HepG2 (cell line): Measurements from ENCODE around the gene CASTOR1. TPM values are rescaled to one million over a fixed set of nuclear protein-coding genes. Genes with fewer than 3 reads are reported as not detected.

ENCODE experiments used
- ATAC-seq: fragments of 200-7000 bp; cut with Tn5 transposase; 3 replicates; pipeline ENCODE4 v1.9.1; 2020; ENCODE audit warnings: mild to moderate bottlenecking, moderate library complexity
- BruUV-seq: library from RNA; stranded (reverse); fragments of 400-500 nt; replicated peaks from 2 replicates; lab custom pipeline; 2021; lab: Mats Ljungman, UMichigan
- CTCF ChIA-PET: fragments of 300-600 bp; formaldehyde crosslinking; extraction: SDS; loops from one replicate; lab custom pipeline; 2021; ENCODE audit warnings: low total read pairs, inconsistent platforms, low intra/inter-chr PET ratio; lab: Yijun Ruan, JAX
- POLR2A ChIA-PET: fragments of 350-600 bp; sonication (Branson Sonifier 250); formaldehyde crosslinking; loops from one replicate; lab custom pipeline; 2020; ENCODE audit warnings: antibody characterized with exemption, inconsistent platforms; lab: Yijun Ruan, JAX
- DNase-seq: peaks from one replicate; pipeline ENCODE4 v3.0.0-alpha.2; 2015; ENCODE audit warnings: low spot score
- FAIRE-seq: peaks from 3 replicates; lab custom pipeline; 2011; peaks lifted over from hg19 to GRCh38; lab: Jason Lieb, UNC
- H2AFZ ChIP-seq: one replicate; pipeline ENCODE4 v1.6.1; 2011; ENCODE audit warnings: low read length, inconsistent platforms
- H3K27ac ChIP-seq: fragments of 300-600 bp; 3 replicates; pipeline ENCODE4 v1.8.0; 2011; ENCODE audit warnings: mixed run types, mild to moderate bottlenecking, mixed read lengths, low read length, inconsistent platforms; ENCODE audit not compliant: insufficient read depth; ENCODE audit errors: extremely low read length
- H3K27me3 ChIP-seq, 2 experiments: fragments of 200-600 bp in 1 of 2; 2 replicates in 1 of 2; 3 replicates in 1 of 2; pipeline versions ENCODE4 v1.6.0 to v1.8.0; 2011; ENCODE audit warnings: low read length in 2 of 2, mild to moderate bottlenecking in 2 of 2, moderate library complexity in 2 of 2, inconsistent platforms in 1 of 2; ENCODE audit not compliant: insufficient read depth in 2 of 2, control insufficient read depth in 1 of 2
- H3K36me3 ChIP-seq, 2 experiments: fragments of 200-600 bp in 1 of 2; replicated peaks in 1 of 2; 2 replicates in 1 of 2; 3 replicates in 1 of 2; pipeline versions ENCODE4 v1.5.1 to v1.8.0; 2011; ENCODE audit warnings: low read length in 2 of 2, inconsistent platforms in 1 of 2; ENCODE audit not compliant: insufficient read depth in 2 of 2, control insufficient read depth in 1 of 2
- H3K4me1 ChIP-seq: 2 replicates; pipeline ENCODE4 v1.5.1; 2012; ENCODE audit warnings: low read length, inconsistent platforms; ENCODE audit not compliant: insufficient read depth
- H3K4me2 ChIP-seq: 2 replicates; pipeline ENCODE4 v1.6.0; 2011; ENCODE audit warnings: low read depth, low read length, inconsistent platforms
- H3K4me3 ChIP-seq, 3 experiments: fragments of 200-600 bp in 1 of 3; sonication (generic), shearing (Covaris generic) in 1 of 3; replicated peaks in 1 of 3; 2 replicates each; pipeline ENCODE4 v1.5.1; 2011 to 2016; ENCODE audit warnings: low read length in 3 of 3, inconsistent platforms in 2 of 3, low read depth in 2 of 3, mild to moderate bottlenecking in 2 of 3, control low read depth in 1 of 3, mixed read lengths in 1 of 3; ENCODE audit not compliant: insufficient read depth in 1 of 3
- H3K79me2 ChIP-seq: one replicate; pipeline ENCODE4 v1.6.1; 2011; ENCODE audit warnings: low read length, inconsistent platforms; ENCODE audit not compliant: insufficient read depth
- H3K9ac ChIP-seq: 2 replicates; pipeline ENCODE4 v1.6.0; 2011; ENCODE audit warnings: mild to moderate bottlenecking, low read depth, low read length, inconsistent platforms; ENCODE audit not compliant: insufficient read depth
- H3K9me3 ChIP-seq: 2 replicates; pipeline ENCODE4 v1.5.1; 2012; ENCODE audit warnings: mild to moderate bottlenecking, low read length
- H4K20me1 ChIP-seq: 2 replicates; pipeline ENCODE4 v1.6.0; 2011; ENCODE audit warnings: inconsistent platforms, mild to moderate bottlenecking, low read length, moderate library complexity; ENCODE audit not compliant: insufficient read depth
- CHD2 ChIP-seq: IDR thresholded peaks from 2 replicates; pipeline ENCODE4 v1.6.1; 2011; ENCODE audit warnings: low read depth, low read length, improper control_type of control experiment
- DPF2 ChIP-seq: sonication (generic); formaldehyde crosslinking; IDR thresholded peaks from 2 replicates; pipeline ENCODE4 v1.4.0; 2020; ENCODE audit warnings: mild to moderate bottlenecking, low read depth, missing genetic modification reagents, borderline replicate concordance
- ETV6 ChIP-seq: sonication (generic); formaldehyde crosslinking; conservative IDR thresholded peaks from 2 replicates; pipeline ENCODE4 v1.4.0; 2020; ENCODE audit warnings: missing genetic modification reagents
- HNRNPUL1 ChIP-seq: fragments of 200-400 bp; formaldehyde crosslinking; IDR thresholded peaks from 2 replicates; pipeline ENCODE4 v1.6.1; 2017; ENCODE audit warnings: low read depth, mild to moderate bottlenecking, low read length, moderate library complexity
- ISL2 ChIP-seq: sonication (generic); formaldehyde crosslinking; IDR thresholded peaks from 2 replicates; pipeline ENCODE4 v1.5.0; 2020; ENCODE audit warnings: missing genetic modification reagents
- KDM4B ChIP-seq: sonication (generic); formaldehyde crosslinking; IDR thresholded peaks from 2 replicates; pipeline ENCODE4 v1.4.0; 2020; ENCODE audit warnings: missing genetic modification reagents
- RNF2 ChIP-seq: fragments of 450-650 bp; conservative IDR thresholded peaks from 2 replicates; pipeline ENCODE4 v1.6.1; 2016; ENCODE audit warnings: low read depth
- SP140L ChIP-seq: sonication (generic); formaldehyde crosslinking; IDR thresholded peaks from 2 replicates; pipeline ENCODE4 v1.4.0; 2020; ENCODE audit warnings: missing genetic modification reagents, borderline replicate concordance
- TOPORS ChIP-seq: sonication (generic); formaldehyde crosslinking; IDR thresholded peaks from 2 replicates; pipeline ENCODE4 v1.8.0; 2023; ENCODE audit warnings: mild to moderate bottlenecking, missing genetic modification reagents
- ZNF550 ChIP-seq: sonication (generic); formaldehyde crosslinking; IDR thresholded peaks from 2 replicates; pipeline ENCODE4 v1.4.0; 2020; ENCODE audit warnings: mild to moderate bottlenecking, missing genetic modification reagents, borderline replicate concordance
- ZNF766 ChIP-seq: sonication (generic); formaldehyde crosslinking; IDR thresholded peaks from 2 replicates; pipeline ENCODE4 v1.5.0; 2020; ENCODE audit warnings: missing genetic modification reagents, borderline replicate concordance
- ZNF816 ChIP-seq: sonication (generic); formaldehyde crosslinking; IDR thresholded peaks from 2 replicates; pipeline ENCODE4 v1.8.0; 2022; ENCODE audit warnings: missing genetic modification reagents, mild to moderate bottlenecking, borderline replicate concordance
- ZNF883 ChIP-seq: sonication (generic); formaldehyde crosslinking; IDR thresholded peaks from 2 replicates; pipeline ENCODE4 v1.5.1; 2020; ENCODE audit warnings: mild to moderate bottlenecking, missing genetic modification reagents; ENCODE audit errors: not compliant biosample characterization
- WGBS: methylation state at CpG from one replicate; pipeline ENCODE4 v1.1.6; 2017; ENCODE audit warnings: low lambda C conversion rate; 5-methylcytosine and 5-hydroxymethylcytosine counted together
- in situ Hi-C: cut with HindIII; loops from 2 replicates; pipeline ENCODE4 v1.10.0; 2017; ENCODE audit warnings: low pct_unique_long_range_greater_than_20kb; ENCODE audit not compliant: extremely low pct_ligation_motif_present
- intact Hi-C: fragments of 100-400 bp; cut with micrococcal nuclease; formaldehyde crosslinking; loops from one replicate; pipeline ENCODE4 v1.10.0; 2022; ENCODE audit not compliant: unreplicated experiment
- polyA plus RNA-seq, 8 experiments: library from polyadenylated mRNA; depleted of rRNA in 3 of 8; stranded (reverse) in 7 of 8; unstranded in 1 of 8; fragments of >200 nt; fragmentation: Illumina TruSeq in 4 of 8; extraction: Trizol in 4 of 8; gene quantifications; 2 replicates each; pipeline versions ENCODE4 v1.2.1 to v1.2.3, GENCODE V29; 2011 to 2016; ENCODE audit warnings: low read depth in 4 of 8, missing spikeins in 1 of 8, mixed read lengths in 1 of 8; ENCODE audit not compliant: insufficient read depth in 1 of 8
- total RNA-seq, 5 experiments: library from RNA; depleted of rRNA; stranded (reverse); fragments of >200 nt; fragmentation: Illumina TruSeq; extraction: Trizol; gene quantifications; 2 replicates each; pipeline ENCODE4 v1.2.3, GENCODE V29; 2016; ENCODE audit warnings: low read depth in 1 of 5
- TF ChIP-seq, protein P1 (sequence below): sonication (generic); formaldehyde crosslinking; IDR thresholded peaks from 2 replicates; pipeline ENCODE4 v1.4.0; 2020; ENCODE audit warnings: missing genetic modification reagents
- TF ChIP-seq, protein P2 (sequence below): IDR thresholded peaks from 2 replicates; pipeline ENCODE4 v1.6.1; 2016; ENCODE audit warnings: mild to moderate bottlenecking

The CASTOR1 gene
- total and polyA plus RNA-seq, 2 of the 13 experiments (the other 11 are each of a cell fraction or from before 2014, with no cell fraction given) = 2.6 to 4.4 TPM

DNA sequence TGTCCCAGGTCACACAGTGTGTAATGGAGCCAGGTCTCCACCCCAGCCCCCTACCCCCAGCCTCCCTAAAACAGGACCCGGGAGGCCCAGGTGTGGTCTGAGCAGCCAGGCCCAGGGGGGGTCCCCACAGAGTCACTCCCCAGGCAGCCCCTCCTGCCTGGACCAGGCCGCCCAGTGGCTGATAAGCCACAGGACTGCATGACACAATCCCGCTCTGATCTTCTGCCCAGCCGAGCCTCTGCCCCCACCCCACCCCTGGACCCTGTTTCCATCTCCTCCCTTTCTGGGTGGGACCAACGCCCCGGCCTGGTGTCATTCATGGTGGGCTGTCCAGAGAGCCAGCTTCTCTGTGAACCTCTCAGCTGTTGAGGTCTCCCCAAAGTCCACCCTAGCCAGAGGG lies 35.0 kb downstream of the CASTOR1 start:
- no peak overlapping the region for H3K27ac ChIP-seq
- no peak overlapping the region for H3K4me2 ChIP-seq
- no peak for DNase-seq
- POLR2A ChIA-PET = no interaction called here
- no peaks in the 10 kb centered on the region for H3K36me3 ChIP-seq
- H3K79me2 ChIP-seq = no peaks in the 10 kb centered on the region
- intact Hi-C loops = no loop called here
- TF ChIP-seq DPF2 (CRISPR knock-in tag) = no peak
- TF ChIP-seq, protein P1, sequence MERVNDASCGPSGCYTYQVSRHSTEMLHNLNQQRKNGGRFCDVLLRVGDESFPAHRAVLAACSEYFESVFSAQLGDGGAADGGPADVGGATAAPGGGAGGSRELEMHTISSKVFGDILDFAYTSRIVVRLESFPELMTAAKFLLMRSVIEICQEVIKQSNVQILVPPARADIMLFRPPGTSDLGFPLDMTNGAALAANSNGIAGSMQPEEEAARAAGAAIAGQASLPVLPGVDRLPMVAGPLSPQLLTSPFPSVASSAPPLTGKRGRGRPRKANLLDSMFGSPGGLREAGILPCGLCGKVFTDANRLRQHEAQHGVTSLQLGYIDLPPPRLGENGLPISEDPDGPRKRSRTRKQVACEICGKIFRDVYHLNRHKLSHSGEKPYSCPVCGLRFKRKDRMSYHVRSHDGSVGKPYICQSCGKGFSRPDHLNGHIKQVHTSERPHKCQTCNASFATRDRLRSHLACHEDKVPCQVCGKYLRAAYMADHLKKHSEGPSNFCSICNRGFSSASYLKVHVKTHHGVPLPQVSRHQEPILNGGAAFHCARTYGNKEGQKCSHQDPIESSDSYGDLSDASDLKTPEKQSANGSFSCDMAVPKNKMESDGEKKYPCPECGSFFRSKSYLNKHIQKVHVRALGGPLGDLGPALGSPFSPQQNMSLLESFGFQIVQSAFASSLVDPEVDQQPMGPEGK (CRISPR knock-in tag) = 0 out of 2 replicates have a peak, but pooled peaks have one; percentile 53
- in situ Hi-C loops = no loop called here
- no peak overlapping the region for H3K4me3 ChIP-seq
- CTCF ChIA-PET = no interaction called here
- WGBS = 81% methylated on average over 3 of the region's 6 CpGs
- H4K20me1 ChIP-seq = no peaks in the 10 kb centered on the region
- no peaks in the 10 kb centered on the region for H3K9me3 ChIP-seq
- H3K27me3 ChIP-seq = peaks cover 2 to 12% of the 10 kb centered on the region in 2 experiments; a peak in 3 of 5 replicates
- H3K4me1 ChIP-seq = peaks cover 61% of the 10 kb centered on the region
- H2AFZ ChIP-seq = no peak overlapping the region
- no peak for ATAC-seq
- no peak overlapping the region for H3K9ac ChIP-seq
- no peak for FAIRE-seq
- no TSS peak for BruUV-seq

DNA sequence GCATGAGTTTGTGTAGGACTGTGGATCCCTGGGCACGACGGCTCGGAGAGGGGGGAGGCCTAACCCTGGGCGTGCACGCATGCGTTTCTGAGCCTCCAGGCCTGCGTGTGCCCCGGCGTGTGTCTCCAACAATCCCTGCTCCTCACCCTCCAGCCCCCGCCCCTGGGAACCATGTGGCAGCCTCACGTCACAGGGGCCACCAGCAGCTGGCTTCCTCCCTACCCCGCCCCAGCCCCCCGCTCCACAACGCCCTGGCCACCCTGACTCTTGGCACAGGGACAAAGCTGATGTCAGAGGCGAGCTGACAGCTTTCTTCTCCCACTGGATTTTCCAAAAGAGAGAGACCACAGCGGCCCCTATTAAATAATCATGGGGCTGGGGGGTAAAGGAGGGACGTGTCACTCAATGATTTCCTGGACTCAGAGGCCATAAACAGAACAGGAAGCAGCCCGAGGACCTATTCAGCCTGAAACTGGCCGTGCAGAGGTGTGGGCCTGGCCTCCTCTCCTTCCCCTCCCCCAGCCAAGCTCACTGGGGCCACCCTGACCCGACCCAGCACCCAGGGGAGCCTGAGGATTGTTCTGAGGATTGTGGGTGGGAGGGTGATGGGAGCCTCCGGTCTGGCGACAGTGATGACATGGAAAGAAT lies 36.0 kb downstream of the CASTOR1 start:
- WGBS = 72% methylated on average over 17 of the region's 22 CpGs
- in situ Hi-C loops = no loop called here
- no peak for FAIRE-seq
- intact Hi-C loops = no loop called here
- ATAC-seq = no peak
- POLR2A ChIA-PET = no interaction called here
- H4K20me1 ChIP-seq = no peaks in the 10 kb centered on the region
- H3K79me2 ChIP-seq = no peaks in the 10 kb centered on the region
- CTCF ChIA-PET = no interaction called here
- H3K4me2 ChIP-seq = no peak overlapping the region
- no peak for TF ChIP-seq ZNF816 (CRISPR knock-in tag)
- TF ChIP-seq, protein P2, sequence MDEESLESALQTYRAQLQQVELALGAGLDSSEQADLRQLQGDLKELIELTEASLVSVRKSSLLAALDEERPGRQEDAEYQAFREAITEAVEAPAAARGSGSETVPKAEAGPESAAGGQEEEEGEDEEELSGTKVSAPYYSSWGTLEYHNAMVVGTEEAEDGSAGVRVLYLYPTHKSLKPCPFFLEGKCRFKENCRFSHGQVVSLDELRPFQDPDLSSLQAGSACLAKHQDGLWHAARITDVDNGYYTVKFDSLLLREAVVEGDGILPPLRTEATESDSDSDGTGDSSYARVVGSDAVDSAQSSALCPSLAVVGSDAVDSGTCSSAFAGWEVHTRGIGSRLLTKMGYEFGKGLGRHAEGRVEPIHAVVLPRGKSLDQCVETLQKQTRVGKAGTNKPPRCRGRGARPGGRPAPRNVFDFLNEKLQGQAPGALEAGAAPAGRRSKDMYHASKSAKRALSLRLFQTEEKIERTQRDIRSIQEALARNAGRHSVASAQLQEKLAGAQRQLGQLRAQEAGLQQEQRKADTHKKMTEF = no peak
- no peak for TF ChIP-seq ETV6 (CRISPR knock-in tag)
- TF ChIP-seq KDM4B (CRISPR knock-in tag) = no peak
- no peak for TF ChIP-seq ZNF766 (CRISPR knock-in tag)
- no peak for TF ChIP-seq CHD2
- TF ChIP-seq ISL2 (CRISPR knock-in tag) = no peak
- TF ChIP-seq SP140L (CRISPR knock-in tag) = no peak
- TF ChIP-seq HNRNPUL1 = no peak
- TF ChIP-seq TOPORS (CRISPR knock-in tag) = no peak
- TF ChIP-seq ZNF883 (CRISPR knock-in tag) = no peak
- no peak for TF ChIP-seq ZNF550 (CRISPR knock-in tag)
- TF ChIP-seq RNF2 = no peak
- TF ChIP-seq, all 625 proteins: peak for 0
- DNase-seq = no peak
- H3K4me1 ChIP-seq = peaks cover 67% of the 10 kb centered on the region
- H3K27me3 ChIP-seq = peaks cover 0 to 8% of the 10 kb centered on the region in 2 experiments; a peak in 2 of 5 replicates
- H2AFZ ChIP-seq = no peak overlapping the region
- no peaks in the 10 kb centered on the region for H3K9me3 ChIP-seq
- H3K9ac ChIP-seq = no peak overlapping the region
- no peak overlapping the region for H3K27ac ChIP-seq
- H3K4me3 ChIP-seq = no peak overlapping the region
- no peaks in the 10 kb centered on the region for H3K36me3 ChIP-seq
- no TSS peak for BruUV-seq
